ENCODE data around the gene DCLRE1B.

Gene DCLRE1B

DNA sequence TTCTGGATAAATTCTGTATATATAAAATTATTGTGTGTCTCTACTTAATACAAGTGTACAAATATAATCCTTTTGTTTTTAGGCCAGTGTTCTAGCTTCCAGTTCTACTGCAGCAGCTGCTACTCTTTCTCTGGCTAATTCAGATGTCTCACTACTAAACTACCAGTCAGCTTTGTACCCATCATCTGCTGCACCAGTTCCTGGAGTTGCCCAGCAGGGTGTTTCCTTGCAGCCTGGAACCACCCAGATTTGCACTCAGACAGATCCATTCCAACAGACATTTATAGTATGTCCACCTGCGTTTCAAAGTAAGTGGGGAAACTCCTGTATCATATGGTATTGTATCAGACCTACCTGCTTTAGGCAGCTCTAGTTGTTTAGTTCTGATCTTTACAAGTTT lies 52.9 kb downstream of the DCLRE1B start:
- no peak overlapping the region for H3K27ac ChIP-seq (ENCODE audit: extremely low read depth, low read depth, low read length)
- H3K9me3 ChIP-seq (ENCODE audit: control insufficient read depth, insufficient read depth, low read depth, low read length) = no peaks in the 10 kb centered on the region
- TF ChIP-seq ZNF701 (tag by site-specific recombination; IDR thresholded peaks at IDR 0.05) (no peak), RBAK (tag by site-specific recombination; IDR thresholded peaks at IDR 0.05) (no peak), ZNF629 (tag by site-specific recombination; IDR thresholded peaks at IDR 0.05) (no peak), SCRT1 (tag by site-specific recombination; IDR thresholded peaks at IDR 0.05; ENCODE audit: borderline replicate concordance) (no peak), OSR2 (tag by site-specific recombination; IDR thresholded peaks at IDR 0.05) (no peak), ZNF843 (tag by site-specific recombination; IDR thresholded peaks at IDR 0.05) (no peak), ZNF514 (tag by site-specific recombination; IDR thresholded peaks at IDR 0.05) (no peak), ZNF544 (tag by site-specific recombination; IDR thresholded peaks at IDR 0.05) (no peak)
- TF ChIP-seq, protein P1, sequence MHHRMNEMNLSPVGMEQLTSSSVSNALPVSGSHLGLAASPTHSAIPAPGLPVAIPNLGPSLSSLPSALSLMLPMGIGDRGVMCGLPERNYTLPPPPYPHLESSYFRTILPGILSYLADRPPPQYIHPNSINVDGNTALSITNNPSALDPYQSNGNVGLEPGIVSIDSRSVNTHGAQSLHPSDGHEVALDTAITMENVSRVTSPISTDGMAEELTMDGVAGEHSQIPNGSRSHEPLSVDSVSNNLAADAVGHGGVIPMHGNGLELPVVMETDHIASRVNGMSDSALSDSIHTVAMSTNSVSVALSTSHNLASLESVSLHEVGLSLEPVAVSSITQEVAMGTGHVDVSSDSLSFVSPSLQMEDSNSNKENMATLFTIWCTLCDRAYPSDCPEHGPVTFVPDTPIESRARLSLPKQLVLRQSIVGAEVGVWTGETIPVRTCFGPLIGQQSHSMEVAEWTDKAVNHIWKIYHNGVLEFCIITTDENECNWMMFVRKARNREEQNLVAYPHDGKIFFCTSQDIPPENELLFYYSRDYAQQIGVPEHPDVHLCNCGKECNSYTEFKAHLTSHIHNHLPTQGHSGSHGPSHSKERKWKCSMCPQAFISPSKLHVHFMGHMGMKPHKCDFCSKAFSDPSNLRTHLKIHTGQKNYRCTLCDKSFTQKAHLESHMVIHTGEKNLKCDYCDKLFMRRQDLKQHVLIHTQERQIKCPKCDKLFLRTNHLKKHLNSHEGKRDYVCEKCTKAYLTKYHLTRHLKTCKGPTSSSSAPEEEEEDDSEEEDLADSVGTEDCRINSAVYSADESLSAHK (tag by site-specific recombination; IDR thresholded peaks at IDR 0.05) = no peak
- no peaks in the 10 kb centered on the region for H3K4me1 ChIP-seq (ENCODE audit: control insufficient read depth, insufficient read depth, low read length)
- ChIA-PET CTCF (interaction anchor here (0.9 to 1.0 kb wide), 2 partner anchors 28 to 123 kb away, joined by 3 read pairs; no protein-coding TSS in a partner anchor), POLR2A (no interaction called here)
- no peak overlapping the region for H3K4me3 ChIP-seq (ENCODE audit: low read depth, low read length)
- peaks cover 18 to 72% of the 10 kb centered on the region in 2 experiments for H3K36me3 ChIP-seq (ENCODE audit: control insufficient read depth in 2 of 2, insufficient read depth in 1 of 2, low read length in 2 of 2)

DNA sequence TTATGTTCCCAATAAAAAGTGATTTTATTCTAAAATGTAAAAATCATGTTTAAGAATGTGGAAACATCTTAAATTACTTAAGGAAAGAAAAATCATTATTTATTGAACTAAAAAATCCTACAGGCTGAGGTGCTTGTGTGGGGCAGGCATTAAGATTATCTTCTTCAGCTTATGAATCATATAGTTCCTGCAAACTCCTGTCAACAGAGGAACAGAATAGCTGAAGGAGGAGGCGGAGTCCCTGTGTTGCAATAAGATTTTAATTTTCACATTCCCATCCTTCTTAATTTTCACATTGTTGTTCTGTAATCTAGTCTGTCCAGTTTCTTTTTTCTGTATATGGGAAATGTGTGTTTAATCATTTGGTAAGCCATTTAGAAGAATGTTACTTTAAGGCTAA lies 53.6 kb downstream of the DCLRE1B start:
- TF ChIP-seq, protein P2, sequence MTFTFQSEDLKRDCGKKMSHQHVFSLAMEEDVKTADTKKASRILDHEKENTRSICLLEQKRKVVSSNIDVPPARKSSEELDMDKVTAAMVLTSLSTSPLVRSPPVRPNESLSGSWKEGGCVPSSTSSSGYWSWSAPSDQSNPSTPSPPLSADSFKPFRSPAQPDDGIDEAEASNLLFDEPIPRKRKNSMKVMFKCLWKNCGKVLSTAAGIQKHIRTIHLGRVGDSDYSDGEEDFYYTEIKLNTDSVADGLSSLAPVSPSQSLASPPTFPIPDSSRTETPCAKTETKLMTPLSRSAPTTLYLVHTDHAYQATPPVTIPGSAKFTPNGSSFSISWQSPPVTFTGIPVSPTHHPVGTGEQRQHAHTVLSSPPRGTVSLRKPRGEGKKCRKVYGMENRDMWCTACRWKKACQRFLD (tag by site-specific recombination; IDR thresholded peaks at IDR 0.05) = no peak
- no peaks in the 10 kb centered on the region for H3K4me1 ChIP-seq (ENCODE audit: control insufficient read depth, insufficient read depth, low read length)
- no peak overlapping the region for H3K27ac ChIP-seq (ENCODE audit: extremely low read depth, low read depth, low read length)
- H3K4me3 ChIP-seq (ENCODE audit: low read depth, low read length) = no peak overlapping the region
- H3K36me3 ChIP-seq (ENCODE audit: control insufficient read depth in 2 of 2, insufficient read depth in 1 of 2, low read length in 2 of 2) = peaks cover 18 to 78% of the 10 kb centered on the region in 2 experiments
- ChIA-PET CTCF (interaction anchor here (0.9 to 1.5 kb wide), 2 partner anchors 10 to 29 kb away, joined by 3 read pairs; no protein-coding TSS in a partner anchor), POLR2A (no interaction called here)
- no peaks in the 10 kb centered on the region for H3K9me3 ChIP-seq (ENCODE audit: control insufficient read depth, insufficient read depth, low read depth, low read length)

DNA sequence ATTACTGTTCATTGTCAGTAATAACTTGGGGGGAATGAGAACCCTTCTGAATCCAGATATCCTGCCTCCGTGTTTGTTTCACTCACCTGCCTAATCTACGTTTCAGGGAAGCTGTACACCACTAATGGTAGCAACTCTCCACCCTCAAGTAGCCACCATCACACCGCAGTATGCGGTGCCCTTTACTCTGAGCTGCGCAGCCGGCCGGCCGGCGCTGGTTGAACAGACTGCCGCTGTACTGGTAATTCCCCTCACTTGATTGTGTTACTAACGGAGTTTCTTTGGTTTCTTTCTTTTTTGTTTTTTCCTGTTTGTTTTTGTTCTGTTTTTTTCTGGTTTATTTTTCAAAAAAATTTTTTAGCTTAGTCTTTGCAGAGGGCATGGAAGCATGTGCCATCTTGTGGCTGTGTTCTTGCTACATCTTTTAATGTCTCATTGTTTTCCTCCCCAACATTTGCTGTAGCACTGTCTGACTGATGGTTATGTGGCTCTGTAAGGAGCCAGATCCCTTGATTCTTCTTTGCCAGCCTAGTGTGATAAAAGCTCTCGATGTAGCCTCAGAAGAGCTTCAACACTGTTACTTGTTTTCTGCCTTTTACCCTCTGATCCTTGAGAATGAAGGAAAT lies 58.3 kb downstream of the DCLRE1B start:
- CTCF ChIA-PET = interaction anchor here (0.6 to 2.3 kb wide), 4 partner anchors 13 to 33 kb away, joined by 3 to 6 read pairs (median 4); partner anchors contain the start of gene OLFML3
- H3K4me3 ChIP-seq (ENCODE audit: low read depth, low read length) = no peak overlapping the region
- no peaks in the 10 kb centered on the region for H3K9me3 ChIP-seq (ENCODE audit: control insufficient read depth, insufficient read depth, low read depth, low read length)
- peaks cover 23 to 85% of the 10 kb centered on the region in 2 experiments for H3K36me3 ChIP-seq (ENCODE audit: control insufficient read depth in 2 of 2, insufficient read depth in 1 of 2, low read length in 2 of 2)
- POLR2A ChIA-PET = no interaction called here
- no peaks in the 10 kb centered on the region for H3K4me1 ChIP-seq (ENCODE audit: control insufficient read depth, insufficient read depth, low read length)
- H3K27ac ChIP-seq (ENCODE audit: extremely low read depth, low read depth, low read length) = no peak overlapping the region
- TF ChIP-seq ZNF791 (tag by site-specific recombination; IDR thresholded peaks at IDR 0.05) (no peak), ZNF202 (tag by site-specific recombination; IDR thresholded peaks at IDR 0.05; ENCODE audit: borderline replicate concordance) (no peak), ZNF311 (tag by site-specific recombination; IDR thresholded peaks at IDR 0.05; ENCODE audit: borderline replicate concordance) (no peak), ZNF48 (tag by site-specific recombination; IDR thresholded peaks at IDR 0.05) (no peak), MEIS1 (CRISPR knock-in tag; IDR thresholded peaks at IDR 0.05; ENCODE audit: borderline replicate concordance) (no peak), ZNF416 (tag by site-specific recombination; IDR thresholded peaks at IDR 0.05) (no peak), KLF8 (tag by site-specific recombination; IDR thresholded peaks at IDR 0.05) (no peak), ZNF621 (tag by site-specific recombination; IDR thresholded peaks at IDR 0.05) (no peak), ZNF596 (tag by site-specific recombination; IDR thresholded peaks at IDR 0.05) (no peak), ZNF501 (tag by site-specific recombination; IDR thresholded peaks at IDR 0.05) (no peak), ZNF585B (tag by site-specific recombination; IDR thresholded peaks at IDR 0.05) (no peak), ZNF707 (tag by site-specific recombination; IDR thresholded peaks at IDR 0.05) (no peak), ZNF274 (IDR thresholded peaks at IDR 0.05; ENCODE audit: low read length) (no peak), ZNF274 (tag by site-specific recombination; IDR thresholded peaks at IDR 0.05; ENCODE audit: borderline replicate concordance) (no peak), ZNF19 (tag by site-specific recombination; IDR thresholded peaks at IDR 0.05; ENCODE audit: low read depth) (no peak), ZNF132 (tag by site-specific recombination; IDR thresholded peaks at IDR 0.05; ENCODE audit: borderline replicate concordance) (no peak), ZNF521 (tag by site-specific recombination; IDR thresholded peaks at IDR 0.05) (no peak)
- TF ChIP-seq, protein P3, sequence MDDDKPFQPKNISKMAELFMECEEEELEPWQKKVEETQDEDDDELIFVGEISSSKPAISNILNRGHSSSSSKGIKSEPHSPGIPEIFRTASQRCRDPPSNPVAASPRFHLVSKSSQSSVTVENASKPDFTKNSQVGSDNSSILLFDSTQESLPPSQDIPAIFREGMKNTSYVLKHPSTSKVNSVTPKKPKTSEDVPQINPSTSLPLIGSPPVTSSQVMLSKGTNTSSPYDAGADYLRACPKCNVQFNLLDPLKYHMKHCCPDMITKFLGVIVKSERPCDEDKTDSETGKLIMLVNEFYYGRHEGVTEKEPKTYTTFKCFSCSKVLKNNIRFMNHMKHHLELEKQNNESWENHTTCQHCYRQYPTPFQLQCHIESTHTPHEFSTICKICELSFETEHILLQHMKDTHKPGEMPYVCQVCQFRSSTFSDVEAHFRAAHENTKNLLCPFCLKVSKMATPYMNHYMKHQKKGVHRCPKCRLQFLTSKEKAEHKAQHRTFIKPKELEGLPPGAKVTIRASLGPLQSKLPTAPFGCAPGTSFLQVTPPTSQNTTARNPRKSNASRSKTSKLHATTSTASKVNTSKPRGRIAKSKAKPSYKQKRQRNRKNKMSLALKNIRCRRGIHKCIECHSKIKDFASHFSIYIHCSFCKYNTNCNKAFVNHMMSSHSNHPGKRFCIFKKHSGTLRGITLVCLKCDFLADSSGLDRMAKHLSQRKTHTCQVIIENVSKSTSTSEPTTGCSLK (tag by site-specific recombination; IDR thresholded peaks at IDR 0.05) = no peak

Data from HEK293 (cell line).